HCT116 (cell line): ENCODE measurements around the gene SLC25A29.

Experiments
- EZH2 ChIP-seq: fragments of 200-600 bp; sonication (generic); IDR thresholded peaks from 2 replicates; pipeline ENCODE4 v1.6.1; 2017; ENCODE audit warnings: antibody characterized with exemption, mixed run types
- FOSL1 ChIP-seq: IDR thresholded peaks from 2 replicates; pipeline ENCODE4 v1.6.1; 2012; ENCODE audit warnings: low read depth
- JUND ChIP-seq: IDR thresholded peaks from 2 replicates; pipeline ENCODE4 v1.6.1; 2012
- POLR2A ChIP-seq: IDR thresholded peaks from 2 replicates; pipeline ENCODE4 v1.7.0; 2011; ENCODE audit warnings: borderline replicate concordance; ENCODE audit not compliant: insufficient read depth, insufficient read length; ENCODE audit errors: extremely low read depth
- SIN3A ChIP-seq: IDR thresholded peaks from 2 replicates; pipeline ENCODE4 v1.6.1; 2012; ENCODE audit warnings: low read depth
- SP1 ChIP-seq: IDR thresholded peaks from 2 replicates; pipeline ENCODE4 v1.6.1; 2012; ENCODE audit warnings: low read depth
- TF ChIP-seq, protein P1 (sequence below), 3 experiments: fragments of 200-600 bp in 1 of 3; sonication (generic) in 1 of 3; IDR thresholded peaks in 2 of 3; conservative IDR thresholded peaks in 1 of 3; 2 replicates each; pipeline ENCODE4 v1.5.1; 2012 to 2017; ENCODE audit warnings: low read depth in 2 of 3, low read length in 2 of 3, antibody characterized with exemption in 1 of 3, borderline replicate concordance in 1 of 3, control low read depth in 1 of 3, mild to moderate bottlenecking in 1 of 3, mixed read lengths in 1 of 3, mixed run types in 1 of 3, moderate library complexity in 1 of 3; ENCODE audit not compliant: insufficient read depth in 1 of 3
- TF ChIP-seq, protein P2 (sequence below): IDR thresholded peaks from 2 replicates; pipeline ENCODE4 v1.6.1; 2012; ENCODE audit warnings: low read depth

DNA sequence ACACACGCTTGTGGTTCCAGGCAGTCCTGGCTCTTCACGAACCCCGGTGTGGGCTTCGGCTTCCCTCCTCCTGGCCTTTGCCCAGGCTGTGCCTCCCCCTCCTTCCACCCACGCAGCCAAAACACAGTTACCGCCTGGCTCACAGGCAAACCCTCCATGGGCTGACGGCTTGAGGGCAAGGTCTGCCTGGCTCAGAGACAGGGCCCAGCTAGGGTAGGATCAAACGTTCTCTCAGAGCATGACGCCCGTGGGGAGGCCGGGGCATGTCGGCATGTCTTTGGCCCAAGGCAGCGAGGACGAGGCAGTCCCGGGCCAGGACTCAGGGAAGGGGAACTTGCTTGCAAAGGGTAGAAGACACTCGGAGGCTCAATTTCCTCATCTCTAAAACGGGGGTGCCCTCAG is 19.0 kb upstream of the SLC25A29 start:
- TF ChIP-seq POLR2A (no peak), SP1 (no peak), JUND (no peak), SIN3A (no peak), FOSL1 (no peak), EZH2 (no peak)
- TF ChIP-seq, protein P1, sequence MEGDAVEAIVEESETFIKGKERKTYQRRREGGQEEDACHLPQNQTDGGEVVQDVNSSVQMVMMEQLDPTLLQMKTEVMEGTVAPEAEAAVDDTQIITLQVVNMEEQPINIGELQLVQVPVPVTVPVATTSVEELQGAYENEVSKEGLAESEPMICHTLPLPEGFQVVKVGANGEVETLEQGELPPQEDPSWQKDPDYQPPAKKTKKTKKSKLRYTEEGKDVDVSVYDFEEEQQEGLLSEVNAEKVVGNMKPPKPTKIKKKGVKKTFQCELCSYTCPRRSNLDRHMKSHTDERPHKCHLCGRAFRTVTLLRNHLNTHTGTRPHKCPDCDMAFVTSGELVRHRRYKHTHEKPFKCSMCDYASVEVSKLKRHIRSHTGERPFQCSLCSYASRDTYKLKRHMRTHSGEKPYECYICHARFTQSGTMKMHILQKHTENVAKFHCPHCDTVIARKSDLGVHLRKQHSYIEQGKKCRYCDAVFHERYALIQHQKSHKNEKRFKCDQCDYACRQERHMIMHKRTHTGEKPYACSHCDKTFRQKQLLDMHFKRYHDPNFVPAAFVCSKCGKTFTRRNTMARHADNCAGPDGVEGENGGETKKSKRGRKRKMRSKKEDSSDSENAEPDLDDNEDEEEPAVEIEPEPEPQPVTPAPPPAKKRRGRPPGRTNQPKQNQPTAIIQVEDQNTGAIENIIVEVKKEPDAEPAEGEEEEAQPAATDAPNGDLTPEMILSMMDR (IDR thresholded peaks at IDR 0.05 in 2 of 3, conservative IDR thresholded peaks at IDR 0.05 in 1 of 3; ENCODE audit: borderline replicate concordance in 1 of 3, insufficient read depth in 1 of 3, low read depth in 2 of 3, low read length in 2 of 3) = no peak
- TF ChIP-seq, protein P2, sequence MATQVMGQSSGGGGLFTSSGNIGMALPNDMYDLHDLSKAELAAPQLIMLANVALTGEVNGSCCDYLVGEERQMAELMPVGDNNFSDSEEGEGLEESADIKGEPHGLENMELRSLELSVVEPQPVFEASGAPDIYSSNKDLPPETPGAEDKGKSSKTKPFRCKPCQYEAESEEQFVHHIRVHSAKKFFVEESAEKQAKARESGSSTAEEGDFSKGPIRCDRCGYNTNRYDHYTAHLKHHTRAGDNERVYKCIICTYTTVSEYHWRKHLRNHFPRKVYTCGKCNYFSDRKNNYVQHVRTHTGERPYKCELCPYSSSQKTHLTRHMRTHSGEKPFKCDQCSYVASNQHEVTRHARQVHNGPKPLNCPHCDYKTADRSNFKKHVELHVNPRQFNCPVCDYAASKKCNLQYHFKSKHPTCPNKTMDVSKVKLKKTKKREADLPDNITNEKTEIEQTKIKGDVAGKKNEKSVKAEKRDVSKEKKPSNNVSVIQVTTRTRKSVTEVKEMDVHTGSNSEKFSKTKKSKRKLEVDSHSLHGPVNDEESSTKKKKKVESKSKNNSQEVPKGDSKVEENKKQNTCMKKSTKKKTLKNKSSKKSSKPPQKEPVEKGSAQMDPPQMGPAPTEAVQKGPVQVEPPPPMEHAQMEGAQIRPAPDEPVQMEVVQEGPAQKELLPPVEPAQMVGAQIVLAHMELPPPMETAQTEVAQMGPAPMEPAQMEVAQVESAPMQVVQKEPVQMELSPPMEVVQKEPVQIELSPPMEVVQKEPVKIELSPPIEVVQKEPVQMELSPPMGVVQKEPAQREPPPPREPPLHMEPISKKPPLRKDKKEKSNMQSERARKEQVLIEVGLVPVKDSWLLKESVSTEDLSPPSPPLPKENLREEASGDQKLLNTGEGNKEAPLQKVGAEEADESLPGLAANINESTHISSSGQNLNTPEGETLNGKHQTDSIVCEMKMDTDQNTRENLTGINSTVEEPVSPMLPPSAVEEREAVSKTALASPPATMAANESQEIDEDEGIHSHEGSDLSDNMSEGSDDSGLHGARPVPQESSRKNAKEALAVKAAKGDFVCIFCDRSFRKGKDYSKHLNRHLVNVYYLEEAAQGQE = no peak
